HEK293 (cell line): ENCODE results near the gene CHPT1.

Source experiments
- CTCF ChIA-PET: fragments of 350-600 bp; formaldehyde crosslinking; extraction: SDS; loops from one replicate; lab custom pipeline; 2021; ENCODE audit warnings: antibody characterized with exemption; lab: Yijun Ruan, JAX
- POLR2A ChIA-PET: fragments of 300-600 bp; formaldehyde crosslinking; extraction: SDS; loops from one replicate; lab custom pipeline; 2020; ENCODE audit warnings: antibody characterized with exemption, inconsistent platforms; lab: Yijun Ruan, JAX
- H3K27ac ChIP-seq: fragments of 200-500 bp; sonication (Bioruptor generic); 2 replicates; pipeline ENCODE4 v1.5.1; 2014; ENCODE audit warnings: low read depth, low read length, control low read depth, inconsistent platforms; ENCODE audit errors: extremely low read depth
- H3K36me3 ChIP-seq, 2 experiments: fragments of 200-500 bp in 1 of 2; sonication (Bioruptor generic) in 1 of 2; 1 replicate in 1 of 2; 2 replicates in 1 of 2; pipeline ENCODE4 v1.5.1; 2014 to 2017; ENCODE audit warnings: inconsistent platforms in 2 of 2, low read length in 2 of 2; ENCODE audit not compliant: control insufficient read depth in 2 of 2, insufficient read depth in 1 of 2
- H3K4me1 ChIP-seq: fragments of 200-500 bp; sonication (Bioruptor generic); 2 replicates; pipeline ENCODE4 v1.5.1; 2014; ENCODE audit warnings: mild to moderate bottlenecking, low read length, inconsistent platforms; ENCODE audit not compliant: control insufficient read depth, insufficient read depth
- H3K4me3 ChIP-seq: 2 replicates; pipeline ENCODE4 v1.5.1; 2011; ENCODE audit warnings: low read depth, mild to moderate bottlenecking, control low read depth, low read length, moderate library complexity
- H3K9me3 ChIP-seq: fragments of 200-500 bp; sonication (Bioruptor generic); 2 replicates; pipeline ENCODE4 v1.5.1; 2014; ENCODE audit warnings: low read depth, low read length, inconsistent platforms; ENCODE audit not compliant: control insufficient read depth, insufficient read depth
- BCL6B ChIP-seq: fragments of 450-650 bp; formaldehyde crosslinking; IDR thresholded peaks from 2 replicates; pipeline ENCODE4 v1.5.1; 2017; ENCODE audit warnings: missing biosample characterization, missing genetic modification characterization
- KLF10 ChIP-seq: fragments of 450-650 bp; IDR thresholded peaks from 2 replicates; pipeline ENCODE4 v1.5.1; 2018; ENCODE audit warnings: missing biosample characterization, mild to moderate bottlenecking, missing genetic modification characterization
- REPIN1 ChIP-seq: fragments of 450-650 bp; formaldehyde crosslinking; IDR thresholded peaks from 2 replicates; pipeline ENCODE4 v1.5.1; 2017; ENCODE audit warnings: missing biosample characterization, missing genetic modification characterization, low read depth
- TCF7L2 ChIP-seq: IDR thresholded peaks from 2 replicates; pipeline ENCODE4 v1.6.1; 2011; ENCODE audit warnings: low read depth, mild to moderate bottlenecking, inconsistent platforms, low read length, moderate library complexity, borderline replicate concordance
- ZBTB1 ChIP-seq: fragments of 450-650 bp; formaldehyde crosslinking; IDR thresholded peaks from 2 replicates; pipeline ENCODE4 v1.5.1; 2016; ENCODE audit warnings: missing biosample characterization, missing genetic modification characterization
- ZFP37 ChIP-seq: fragments of 450-650 bp; formaldehyde crosslinking; IDR thresholded peaks from 2 replicates; pipeline ENCODE4 v1.5.1; 2016; ENCODE audit warnings: missing biosample characterization, missing genetic modification characterization
- ZNF223 ChIP-seq: fragments of 450-650 bp; formaldehyde crosslinking; IDR thresholded peaks from 2 replicates; pipeline ENCODE4 v1.5.1; 2016; ENCODE audit warnings: missing biosample characterization, missing genetic modification characterization
- ZNF239 ChIP-seq: fragments of 450-650 bp; formaldehyde crosslinking; IDR thresholded peaks from 2 replicates; pipeline ENCODE4 v1.5.1; 2016; ENCODE audit warnings: missing biosample characterization, missing genetic modification characterization
- ZNF335 ChIP-seq: fragments of 450-650 bp; formaldehyde crosslinking; conservative IDR thresholded peaks from 2 replicates; pipeline ENCODE4 v1.5.1; 2016; ENCODE audit warnings: missing biosample characterization, missing genetic modification characterization
- ZNF354C ChIP-seq: fragments of 450-650 bp; formaldehyde crosslinking; IDR thresholded peaks from 2 replicates; pipeline ENCODE4 v1.5.1; 2016; ENCODE audit warnings: missing biosample characterization, missing genetic modification characterization, low read depth, borderline replicate concordance
- ZNF404 ChIP-seq: fragments of 450-650 bp; formaldehyde crosslinking; IDR thresholded peaks from 2 replicates; pipeline ENCODE4 v1.5.1; 2017; ENCODE audit warnings: missing biosample characterization, missing genetic modification characterization
- ZNF548 ChIP-seq: fragments of 450-650 bp; formaldehyde crosslinking; IDR thresholded peaks from 2 replicates; pipeline ENCODE4 v1.5.1; 2016; ENCODE audit warnings: missing biosample characterization, missing genetic modification characterization
- ZNF560 ChIP-seq: fragments of 450-650 bp; formaldehyde crosslinking; IDR thresholded peaks from 2 replicates; pipeline ENCODE4 v1.5.1; 2017; ENCODE audit warnings: missing biosample characterization, missing genetic modification characterization, borderline replicate concordance
- ZNF585B ChIP-seq: fragments of 450-650 bp; formaldehyde crosslinking; IDR thresholded peaks from 2 replicates; pipeline ENCODE4 v1.5.1; 2016; ENCODE audit warnings: missing biosample characterization, missing genetic modification characterization
- ZNF791 ChIP-seq: fragments of 450-650 bp; formaldehyde crosslinking; IDR thresholded peaks from 2 replicates; pipeline ENCODE4 v1.5.1; 2016; ENCODE audit warnings: missing biosample characterization, missing genetic modification characterization
- ZNF792 ChIP-seq: fragments of 450-650 bp; formaldehyde crosslinking; IDR thresholded peaks from 2 replicates; pipeline ENCODE4 v1.5.1; 2016; ENCODE audit warnings: missing biosample characterization, missing genetic modification characterization
- TF ChIP-seq, protein P1 (sequence below): fragments of 450-650 bp; IDR thresholded peaks from 2 replicates; pipeline ENCODE4 v1.5.1; 2018; ENCODE audit warnings: missing biosample characterization, mild to moderate bottlenecking, missing genetic modification characterization
- TF ChIP-seq, protein P2 (sequence below): fragments of 450-650 bp; formaldehyde crosslinking; IDR thresholded peaks from 2 replicates; pipeline ENCODE4 v1.5.1; 2017; ENCODE audit warnings: missing biosample characterization, missing genetic modification characterization
- TF ChIP-seq, protein P3 (sequence below): fragments of 450-650 bp; formaldehyde crosslinking; IDR thresholded peaks from 2 replicates; pipeline ENCODE4 v1.5.1; 2017; ENCODE audit warnings: missing biosample characterization, missing genetic modification characterization
- TF ChIP-seq, protein P4 (sequence below): fragments of 450-650 bp; formaldehyde crosslinking; IDR thresholded peaks from 2 replicates; pipeline ENCODE4 v1.5.1; 2016; ENCODE audit warnings: missing biosample characterization, missing genetic modification characterization, low read depth

Gene CHPT1

GRCh38 chr12:101713059-101713682 lies 15.7 kb downstream of the CHPT1 start:
- H3K4me3 ChIP-seq, result no peak overlapping the region
- peaks cover 12% of the 10 kb centered on the region for H3K4me1 ChIP-seq
- POLR2A ChIA-PET, result no interaction called here
- no peak for TF ChIP-seq BCL6B
- TF ChIP-seq, protein P1, sequence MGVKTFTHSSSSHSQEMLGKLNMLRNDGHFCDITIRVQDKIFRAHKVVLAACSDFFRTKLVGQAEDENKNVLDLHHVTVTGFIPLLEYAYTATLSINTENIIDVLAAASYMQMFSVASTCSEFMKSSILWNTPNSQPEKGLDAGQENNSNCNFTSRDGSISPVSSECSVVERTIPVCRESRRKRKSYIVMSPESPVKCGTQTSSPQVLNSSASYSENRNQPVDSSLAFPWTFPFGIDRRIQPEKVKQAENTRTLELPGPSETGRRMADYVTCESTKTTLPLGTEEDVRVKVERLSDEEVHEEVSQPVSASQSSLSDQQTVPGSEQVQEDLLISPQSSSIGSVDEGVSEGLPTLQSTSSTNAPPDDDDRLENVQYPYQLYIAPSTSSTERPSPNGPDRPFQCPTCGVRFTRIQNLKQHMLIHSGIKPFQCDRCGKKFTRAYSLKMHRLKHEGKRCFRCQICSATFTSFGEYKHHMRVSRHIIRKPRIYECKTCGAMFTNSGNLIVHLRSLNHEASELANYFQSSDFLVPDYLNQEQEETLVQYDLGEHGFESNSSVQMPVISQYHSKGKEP (tag by site-specific recombination), result no peak
- TF ChIP-seq, protein P2, sequence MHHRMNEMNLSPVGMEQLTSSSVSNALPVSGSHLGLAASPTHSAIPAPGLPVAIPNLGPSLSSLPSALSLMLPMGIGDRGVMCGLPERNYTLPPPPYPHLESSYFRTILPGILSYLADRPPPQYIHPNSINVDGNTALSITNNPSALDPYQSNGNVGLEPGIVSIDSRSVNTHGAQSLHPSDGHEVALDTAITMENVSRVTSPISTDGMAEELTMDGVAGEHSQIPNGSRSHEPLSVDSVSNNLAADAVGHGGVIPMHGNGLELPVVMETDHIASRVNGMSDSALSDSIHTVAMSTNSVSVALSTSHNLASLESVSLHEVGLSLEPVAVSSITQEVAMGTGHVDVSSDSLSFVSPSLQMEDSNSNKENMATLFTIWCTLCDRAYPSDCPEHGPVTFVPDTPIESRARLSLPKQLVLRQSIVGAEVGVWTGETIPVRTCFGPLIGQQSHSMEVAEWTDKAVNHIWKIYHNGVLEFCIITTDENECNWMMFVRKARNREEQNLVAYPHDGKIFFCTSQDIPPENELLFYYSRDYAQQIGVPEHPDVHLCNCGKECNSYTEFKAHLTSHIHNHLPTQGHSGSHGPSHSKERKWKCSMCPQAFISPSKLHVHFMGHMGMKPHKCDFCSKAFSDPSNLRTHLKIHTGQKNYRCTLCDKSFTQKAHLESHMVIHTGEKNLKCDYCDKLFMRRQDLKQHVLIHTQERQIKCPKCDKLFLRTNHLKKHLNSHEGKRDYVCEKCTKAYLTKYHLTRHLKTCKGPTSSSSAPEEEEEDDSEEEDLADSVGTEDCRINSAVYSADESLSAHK (tag by site-specific recombination), result peak; percentile 49; the same call in 1 of the 2 replicates
- TF ChIP-seq TCF7L2, result no peak
- TF ChIP-seq REPIN1, result no peak
- peaks cover 0 to 7% of the 10 kb centered on the region in 2 experiments; a peak in 1 of 3 replicates for H3K36me3 ChIP-seq
- CTCF ChIA-PET, result no interaction called here
- H3K9me3 ChIP-seq, result no peaks in the 10 kb centered on the region
- H3K27ac ChIP-seq, result no peak overlapping the region

DNA sequence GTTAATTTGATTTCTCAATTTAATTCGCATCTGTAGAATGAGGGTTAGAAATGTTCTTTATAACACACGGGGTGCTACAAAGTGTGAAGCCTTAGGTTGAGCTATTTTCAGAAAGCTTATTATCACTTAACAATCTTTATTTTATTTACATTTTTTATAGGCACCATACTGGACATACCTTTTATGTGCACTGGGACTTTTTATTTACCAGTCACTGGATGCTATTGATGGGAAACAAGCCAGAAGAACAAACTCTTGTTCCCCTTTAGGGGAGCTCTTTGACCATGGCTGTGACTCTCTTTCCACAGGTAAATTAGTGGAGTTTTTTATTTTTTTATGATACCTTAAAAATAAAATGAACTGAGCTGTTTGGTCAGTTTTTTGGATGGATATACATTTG lies 16.5 kb downstream of the CHPT1 start:
- no peak overlapping the region for H3K4me3 ChIP-seq
- POLR2A ChIA-PET, result no interaction called here
- H3K36me3 ChIP-seq, result peaks cover 3 to 7% of the 10 kb centered on the region in 2 experiments; a peak in 2 of 3 replicates
- no peaks in the 10 kb centered on the region for H3K9me3 ChIP-seq
- peaks cover 12% of the 10 kb centered on the region for H3K4me1 ChIP-seq
- H3K27ac ChIP-seq, result no peak overlapping the region
- 0 out of 2 replicates have a peak, but pooled peaks have one; percentile 42 for TF ChIP-seq ZNF335 (tag by site-specific recombination)
- TF ChIP-seq ZNF792, result no peak
- TF ChIP-seq, all 188 proteins: peak for 1
- CTCF ChIA-PET, result interaction anchor here (0.5 to 0.7 kb wide), 2 partner anchors 16 to 25 kb away, joined by 3 to 4 read pairs; partner anchors contain the start of gene CHPT1

DNA sequence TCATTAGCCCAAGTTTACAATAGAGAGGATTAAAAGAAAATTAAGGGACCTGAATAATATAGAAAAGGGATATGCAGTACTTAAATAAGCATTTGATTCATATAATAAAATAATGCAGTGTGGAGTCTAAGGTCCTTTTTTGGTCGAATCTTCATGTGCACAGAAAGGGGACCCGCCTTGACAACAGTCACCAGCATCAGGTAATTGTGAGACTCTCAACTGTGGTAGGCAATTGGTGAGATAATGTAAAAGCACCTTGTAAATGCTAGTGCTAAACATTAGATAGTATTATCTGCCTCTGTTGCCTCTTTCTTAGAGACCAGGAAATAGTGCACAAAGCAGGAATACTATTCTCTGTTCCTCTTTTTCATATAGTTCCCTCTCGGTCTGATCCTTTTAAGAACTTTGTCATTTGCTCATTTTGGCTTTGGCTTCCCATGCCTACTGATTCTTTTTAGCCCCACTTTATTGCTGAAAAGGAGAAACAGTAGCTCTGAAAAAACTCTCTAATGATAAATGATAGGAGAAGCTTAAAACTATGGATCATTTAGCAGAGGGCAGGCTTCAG lies 17.5 kb downstream of the CHPT1 start:
- POLR2A ChIA-PET, result no interaction called here
- peaks cover 12% of the 10 kb centered on the region for H3K4me1 ChIP-seq
- H3K27ac ChIP-seq, result no peak overlapping the region
- TF ChIP-seq ZNF354C (tag by site-specific recombination) (no peak), ZFP37 (tag by site-specific recombination) (no peak), ZNF585B (tag by site-specific recombination) (no peak), ZNF560 (no peak), ZNF239 (tag by site-specific recombination) (no peak), ZNF548 (tag by site-specific recombination) (no peak), ZBTB1 (tag by site-specific recombination) (no peak), ZNF791 (no peak), ZNF223 (tag by site-specific recombination) (no peak), ZNF404 (tag by site-specific recombination) (no peak), KLF10 (tag by site-specific recombination) (no peak)
- TF ChIP-seq, protein P3, sequence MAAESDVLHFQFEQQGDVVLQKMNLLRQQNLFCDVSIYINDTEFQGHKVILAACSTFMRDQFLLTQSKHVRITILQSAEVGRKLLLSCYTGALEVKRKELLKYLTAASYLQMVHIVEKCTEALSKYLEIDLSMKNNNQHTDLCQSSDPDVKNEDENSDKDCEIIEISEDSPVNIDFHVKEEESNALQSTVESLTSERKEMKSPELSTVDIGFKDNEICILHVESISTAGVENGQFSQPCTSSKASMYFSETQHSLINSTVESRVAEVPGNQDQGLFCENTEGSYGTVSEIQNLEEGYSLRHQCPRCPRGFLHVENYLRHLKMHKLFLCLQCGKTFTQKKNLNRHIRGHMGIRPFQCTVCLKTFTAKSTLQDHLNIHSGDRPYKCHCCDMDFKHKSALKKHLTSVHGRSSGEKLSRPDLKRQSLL (tag by site-specific recombination), result no peak
- TF ChIP-seq, protein P4, sequence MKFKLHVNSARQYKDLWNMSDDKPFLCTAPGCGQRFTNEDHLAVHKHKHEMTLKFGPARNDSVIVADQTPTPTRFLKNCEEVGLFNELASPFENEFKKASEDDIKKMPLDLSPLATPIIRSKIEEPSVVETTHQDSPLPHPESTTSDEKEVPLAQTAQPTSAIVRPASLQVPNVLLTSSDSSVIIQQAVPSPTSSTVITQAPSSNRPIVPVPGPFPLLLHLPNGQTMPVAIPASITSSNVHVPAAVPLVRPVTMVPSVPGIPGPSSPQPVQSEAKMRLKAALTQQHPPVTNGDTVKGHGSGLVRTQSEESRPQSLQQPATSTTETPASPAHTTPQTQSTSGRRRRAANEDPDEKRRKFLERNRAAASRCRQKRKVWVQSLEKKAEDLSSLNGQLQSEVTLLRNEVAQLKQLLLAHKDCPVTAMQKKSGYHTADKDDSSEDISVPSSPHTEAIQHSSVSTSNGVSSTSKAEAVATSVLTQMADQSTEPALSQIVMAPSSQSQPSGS (tag by site-specific recombination), result no peak
- H3K36me3 ChIP-seq, result peaks cover 4 to 7% of the 10 kb centered on the region in 2 experiments; a peak in 2 of 3 replicates
- no peaks in the 10 kb centered on the region for H3K9me3 ChIP-seq
- H3K4me3 ChIP-seq, result no peak overlapping the region
- CTCF ChIA-PET, result interaction anchor here (0.6 kb wide), 1 partner anchor 26 kb away, joined by 3 read pairs; no protein-coding TSS in a partner anchor
